Tibial artery (tissue), 4 donors: ENCODE results near the gene DNM3.

Experiments
- DNase-seq, 2 donors: peaks; one replicate each; pipeline ENCODE4 v3.0.0-alpha.2; 2019
- H3K27ac ChIP-seq, 2 donors: fragments of 200-600 bp; sonication (generic) in 1 of 2; 1 replicate in 1 of 2; 2 replicates in 1 of 2; pipeline ENCODE4 v1.5.1; 2018 to 2019; ENCODE audit warnings: mild to moderate bottlenecking in 1 of 2
- H3K27me3 ChIP-seq, 2 donors: fragments of 200-600 bp; sonication (generic) in 1 of 2; one replicate each; pipeline versions ENCODE4 v1.5.1 to v1.6.0; 2016 to 2019
- H3K36me3 ChIP-seq, 3 donors: fragments of 200-600 bp; sonication (generic) in 2 of 3; one replicate each; pipeline ENCODE4 v1.5.1; 2016 to 2019; ENCODE audit warnings: mild to moderate bottlenecking in 2 of 3
- H3K4me1 ChIP-seq, 4 donors: fragments of 200-600 bp; sonication (generic) in 2 of 4; 1 replicate in 3 of 4; 2 replicates in 1 of 4; pipeline ENCODE4 v1.5.1; 2016 to 2019
- H3K4me3 ChIP-seq, 2 donors: fragments of 200-600 bp; sonication (generic) in 1 of 2; 1 replicate in 1 of 2; 2 replicates in 1 of 2; pipeline ENCODE4 v1.5.1; 2018 to 2019; ENCODE audit warnings: mild to moderate bottlenecking in 2 of 2
- H3K9me3 ChIP-seq, 3 donors: fragments of 200-600 bp; sonication (generic) in 1 of 3; one replicate each; pipeline ENCODE4 v1.5.1; 2016 to 2019
- intact Hi-C: fragments of 100-400 bp; cut with DNase I; formaldehyde crosslinking; loops from one replicate; pipeline ENCODE4 v1.15.0; 2023; ENCODE audit warnings: low total_unique reads
- TF ChIP-seq, protein P1 (sequence below), 2 experiments: fragments of 200-600 bp in 1 of 2; fragments of 450-650 bp in 1 of 2; IDR thresholded peaks; one replicate each; pipeline ENCODE4 v1.5.1; 2017 to 2019; ENCODE audit warnings: antibody characterized with exemption in 2 of 2, mild to moderate bottlenecking in 1 of 2, moderate library complexity in 1 of 2

DNM3 gene

GRCh38 chr1:172390301-172390682 lies 549.0 kb downstream of the DNM3 start:
- peak overlapping the region in 1 of 2 donors; percentile 41 for H3K4me3 ChIP-seq
- intact Hi-C loops, result loop anchor here (10.0 kb wide), 1 partner anchor 45 kb away; no protein-coding TSS in a partner anchor
- H3K4me1 ChIP-seq, result peaks cover 0 to 46% (median 4%) of the 10 kb centered on the region in 4 donors
- TF ChIP-seq, protein P1, sequence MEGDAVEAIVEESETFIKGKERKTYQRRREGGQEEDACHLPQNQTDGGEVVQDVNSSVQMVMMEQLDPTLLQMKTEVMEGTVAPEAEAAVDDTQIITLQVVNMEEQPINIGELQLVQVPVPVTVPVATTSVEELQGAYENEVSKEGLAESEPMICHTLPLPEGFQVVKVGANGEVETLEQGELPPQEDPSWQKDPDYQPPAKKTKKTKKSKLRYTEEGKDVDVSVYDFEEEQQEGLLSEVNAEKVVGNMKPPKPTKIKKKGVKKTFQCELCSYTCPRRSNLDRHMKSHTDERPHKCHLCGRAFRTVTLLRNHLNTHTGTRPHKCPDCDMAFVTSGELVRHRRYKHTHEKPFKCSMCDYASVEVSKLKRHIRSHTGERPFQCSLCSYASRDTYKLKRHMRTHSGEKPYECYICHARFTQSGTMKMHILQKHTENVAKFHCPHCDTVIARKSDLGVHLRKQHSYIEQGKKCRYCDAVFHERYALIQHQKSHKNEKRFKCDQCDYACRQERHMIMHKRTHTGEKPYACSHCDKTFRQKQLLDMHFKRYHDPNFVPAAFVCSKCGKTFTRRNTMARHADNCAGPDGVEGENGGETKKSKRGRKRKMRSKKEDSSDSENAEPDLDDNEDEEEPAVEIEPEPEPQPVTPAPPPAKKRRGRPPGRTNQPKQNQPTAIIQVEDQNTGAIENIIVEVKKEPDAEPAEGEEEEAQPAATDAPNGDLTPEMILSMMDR (IDR thresholded peaks at IDR 0.05), result no peak
- no peaks in the 10 kb centered on the region for H3K9me3 ChIP-seq
- no peaks in the 10 kb centered on the region for H3K27me3 ChIP-seq
- no peaks in the 10 kb centered on the region for H3K36me3 ChIP-seq
- no peak for DNase-seq
- peak overlapping the region; percentile 55 to 63 for H3K27ac ChIP-seq

DNA sequence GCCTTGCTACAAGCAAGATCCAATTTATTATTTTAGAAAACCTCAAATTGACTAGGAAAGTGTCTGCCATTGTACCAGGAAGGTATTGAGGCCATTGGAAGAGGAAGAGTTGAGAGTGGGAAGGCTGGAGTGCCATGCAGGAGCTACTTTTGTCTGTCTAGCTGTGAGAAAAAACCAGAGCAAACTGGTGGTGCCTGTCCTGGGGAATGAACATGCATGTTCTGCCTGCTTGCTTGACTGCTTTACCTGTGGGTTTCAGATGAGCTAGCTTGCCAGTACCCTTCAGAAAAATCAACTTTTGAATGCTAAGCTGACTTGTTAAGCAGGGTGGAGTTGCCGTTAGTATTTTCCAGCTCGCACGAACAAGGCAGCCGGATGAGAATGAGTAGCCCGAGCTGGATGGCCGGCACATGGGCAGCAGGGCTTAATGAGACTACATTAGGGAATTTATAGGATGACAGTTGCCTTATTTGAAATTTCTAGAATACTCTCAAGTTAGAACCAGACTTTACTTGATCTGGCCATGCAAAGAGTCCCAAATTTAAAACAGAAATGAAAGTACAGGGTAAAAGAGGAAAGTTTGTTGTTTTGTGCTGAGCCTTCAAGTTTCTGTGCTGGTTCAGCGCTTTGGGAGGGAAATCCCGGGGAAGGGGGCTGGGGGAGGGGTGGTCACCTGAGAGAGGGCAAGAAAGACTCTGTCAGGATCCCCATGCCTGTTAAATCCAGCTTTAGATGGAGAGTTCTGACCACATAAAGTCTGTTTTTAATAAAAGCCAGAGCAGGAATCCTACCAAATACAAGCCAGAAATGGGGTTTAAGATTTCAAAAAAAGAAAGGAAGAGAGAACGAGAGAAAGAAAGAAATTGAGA lies 549.6 kb downstream of the DNM3 start:
- TF ChIP-seq, protein P1 (IDR thresholded peaks at IDR 0.05), result no peak
- intact Hi-C loops, result loop anchor here (10.0 kb wide), 1 partner anchor 46 kb away; no protein-coding TSS in a partner anchor
- H3K27ac ChIP-seq, result peak overlapping the region; percentile 55 to 63
- H3K9me3 ChIP-seq, result no peaks in the 10 kb centered on the region
- DNase-seq, result peak; percentile 34 to 65
- H3K27me3 ChIP-seq, result no peaks in the 10 kb centered on the region
- peaks cover 0 to 46% (median 4%) of the 10 kb centered on the region in 4 donors for H3K4me1 ChIP-seq
- H3K36me3 ChIP-seq, result no peaks in the 10 kb centered on the region
- H3K4me3 ChIP-seq, result peak overlapping the region; percentile 25 to 41

- Histone ChIP-seq H3K27me3 (no peaks in the 10 kb centered on the region), H3K36me3 (no peaks in the 10 kb centered on the region), H3K27ac (peak overlapping the region in 1 of 2 donors; percentile 63), H3K4me3 (no peak overlapping the region), H3K4me1 (peaks cover 0 to 40% (median 4%) of the 10 kb centered on the region in 4 donors), H3K9me3 (no peaks in the 10 kb centered on the region)
- no peak for DNase-seq
- TF ChIP-seq, protein P1 (IDR thresholded peaks at IDR 0.05), result no peak
- intact Hi-C loops, result loop anchor here (10.0 kb wide), 1 partner anchor 47 kb away; no protein-coding TSS in a partner anchor
Measured at GRCh38 chr1:172391976-172392375, 550.7 kb downstream of the DNM3 start.

DNA sequence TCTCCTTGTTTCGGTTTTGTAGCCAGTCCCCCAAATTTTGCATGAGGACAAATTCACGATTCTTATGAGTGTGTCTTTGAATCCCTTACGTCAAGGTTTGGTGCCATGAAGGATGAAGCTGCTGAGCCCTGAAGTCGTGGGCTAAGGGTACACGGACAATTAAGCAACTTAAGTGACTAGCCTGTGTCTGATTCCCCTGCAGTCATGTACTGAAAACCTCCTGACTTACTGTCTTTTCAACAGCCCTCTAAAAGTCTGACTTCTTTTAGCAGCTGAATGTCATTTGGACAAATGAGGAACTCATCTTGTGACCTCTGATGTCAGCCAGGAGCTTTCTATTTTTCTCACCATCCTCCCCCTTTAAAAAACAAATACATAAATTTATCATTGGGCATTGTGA lies 552.1 kb downstream of the DNM3 start:
- Histone ChIP-seq H3K9me3 (no peaks in the 10 kb centered on the region), H3K36me3 (no peaks in the 10 kb centered on the region), H3K4me3 (no peak overlapping the region), H3K27me3 (no peaks in the 10 kb centered on the region), H3K27ac (no peak overlapping the region), H3K4me1 (peaks cover 0 to 54% (median 8%) of the 10 kb centered on the region in 4 donors)
- intact Hi-C loops, result loop anchor here (10.0 kb wide), 1 partner anchor 49 kb away; no protein-coding TSS in a partner anchor
- TF ChIP-seq, protein P1 (IDR thresholded peaks at IDR 0.05), result no peak
- no peak for DNase-seq

DNA sequence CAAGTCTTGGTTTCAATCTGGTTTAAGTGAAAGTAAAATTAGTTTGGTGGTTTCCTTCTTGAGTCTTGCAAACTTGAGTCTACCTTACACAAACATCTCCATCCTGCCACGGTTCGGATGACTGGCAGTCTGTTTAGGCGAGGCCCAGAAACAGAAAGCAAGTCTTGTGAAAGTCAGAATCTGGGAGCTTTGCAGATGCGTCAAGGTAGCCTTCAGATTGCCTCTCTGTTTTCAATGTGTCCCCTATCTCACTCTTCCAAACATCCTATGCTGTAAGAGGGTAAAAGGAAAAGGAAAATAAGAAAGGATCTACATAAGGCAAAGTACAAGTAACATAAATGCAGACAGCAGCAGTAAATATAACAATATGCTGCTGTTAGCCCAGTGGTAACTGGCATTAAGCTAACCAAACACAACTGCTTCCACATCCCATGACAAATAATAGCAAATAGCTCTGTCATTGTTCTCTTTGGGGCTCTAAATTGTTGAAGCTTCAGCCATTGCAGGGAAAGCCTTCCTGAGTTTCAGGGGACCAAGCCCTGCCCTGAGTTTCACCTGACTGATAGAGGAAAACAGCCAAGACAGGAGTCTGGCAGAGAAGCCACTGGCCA lies 552.9 kb downstream of the DNM3 start:
- no peak for DNase-seq
- no peaks in the 10 kb centered on the region for H3K9me3 ChIP-seq
- intact Hi-C loops, result loop anchor here (10.0 kb wide), 1 partner anchor 49 kb away; no protein-coding TSS in a partner anchor
- TF ChIP-seq, protein P1 (IDR thresholded peaks at IDR 0.05), result no peak
- peak overlapping the region in 1 of 2 donors; percentile 20 for H3K27ac ChIP-seq
- no peaks in the 10 kb centered on the region for H3K27me3 ChIP-seq
- H3K36me3 ChIP-seq, result no peaks in the 10 kb centered on the region
- H3K4me3 ChIP-seq, result no peak overlapping the region
- peaks cover 0 to 63% (median 14%) of the 10 kb centered on the region in 4 donors for H3K4me1 ChIP-seq
